ENCODE measurements around the gene HOXD12.

DNA sequence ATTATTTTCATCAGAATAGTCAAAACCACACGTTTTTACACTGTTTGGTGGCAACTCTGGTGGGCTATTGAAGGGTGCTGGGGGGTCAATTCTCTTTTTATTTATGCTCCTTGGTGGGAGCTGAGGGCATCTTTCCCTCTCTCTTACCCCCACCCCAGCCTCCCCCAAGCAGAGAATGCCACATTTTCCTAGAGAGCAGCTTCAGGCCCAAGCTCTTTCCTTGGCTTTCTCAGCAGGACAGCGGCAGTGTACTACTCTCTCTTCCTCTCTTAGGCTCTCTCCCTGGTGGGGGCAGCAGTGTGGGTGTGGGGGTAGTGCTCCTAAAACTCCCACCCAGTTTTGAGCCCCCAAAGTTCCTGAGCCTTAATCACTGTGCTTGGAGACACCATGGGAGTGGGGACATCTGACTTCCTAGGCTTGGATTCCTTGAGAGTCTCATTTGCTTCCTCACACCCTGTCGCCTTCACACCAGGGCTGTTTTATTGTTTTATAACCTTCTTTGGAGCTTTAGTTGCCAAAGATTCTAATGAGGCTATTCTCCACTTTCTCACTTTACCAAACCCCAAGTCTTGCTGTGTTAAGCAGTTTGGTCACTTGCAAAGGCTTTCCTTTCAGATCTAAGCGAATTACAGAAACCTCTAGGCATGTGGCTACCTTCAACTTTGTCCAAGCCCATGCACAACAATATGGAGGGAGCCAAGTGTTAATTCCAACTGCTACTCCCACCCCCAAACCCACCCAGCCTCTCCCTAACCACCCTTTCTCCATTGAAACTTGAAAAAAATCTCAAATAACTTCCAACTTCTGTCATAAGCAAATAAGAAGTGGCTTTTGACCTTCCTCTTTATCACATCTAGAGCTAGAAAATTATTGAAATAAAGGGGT, 45.7 kb downstream of the HOXD12 start:
- TF ChIP-seq, protein P1, sequence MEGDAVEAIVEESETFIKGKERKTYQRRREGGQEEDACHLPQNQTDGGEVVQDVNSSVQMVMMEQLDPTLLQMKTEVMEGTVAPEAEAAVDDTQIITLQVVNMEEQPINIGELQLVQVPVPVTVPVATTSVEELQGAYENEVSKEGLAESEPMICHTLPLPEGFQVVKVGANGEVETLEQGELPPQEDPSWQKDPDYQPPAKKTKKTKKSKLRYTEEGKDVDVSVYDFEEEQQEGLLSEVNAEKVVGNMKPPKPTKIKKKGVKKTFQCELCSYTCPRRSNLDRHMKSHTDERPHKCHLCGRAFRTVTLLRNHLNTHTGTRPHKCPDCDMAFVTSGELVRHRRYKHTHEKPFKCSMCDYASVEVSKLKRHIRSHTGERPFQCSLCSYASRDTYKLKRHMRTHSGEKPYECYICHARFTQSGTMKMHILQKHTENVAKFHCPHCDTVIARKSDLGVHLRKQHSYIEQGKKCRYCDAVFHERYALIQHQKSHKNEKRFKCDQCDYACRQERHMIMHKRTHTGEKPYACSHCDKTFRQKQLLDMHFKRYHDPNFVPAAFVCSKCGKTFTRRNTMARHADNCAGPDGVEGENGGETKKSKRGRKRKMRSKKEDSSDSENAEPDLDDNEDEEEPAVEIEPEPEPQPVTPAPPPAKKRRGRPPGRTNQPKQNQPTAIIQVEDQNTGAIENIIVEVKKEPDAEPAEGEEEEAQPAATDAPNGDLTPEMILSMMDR (IDR thresholded peaks at IDR 0.05), result no peak
- TF ChIP-seq POLR2A (IDR thresholded peaks at IDR 0.05) (no peak), EP300 (IDR thresholded peaks at IDR 0.05) (no peak)

All from ovary (tissue), 3 donors.